Measurements from ENCODE around the gene GSTM4.
A peak's percentile ranks its signal among the peaks of the same experiment; 100 is the strongest.
"Not testable (repeated sequence)": the region's sequence is repeated elsewhere in the genome, so short reads cannot be mapped to it uniquely, and the experiment has no call there.

Gene GSTM4

GRCh38 chr1:109661391-109661790, 5.5 kb downstream of the GSTM4 start:
- TF ChIP-seq CTCF (IDR thresholded peaks at IDR 0.05; ENCODE audit: low read depth, low read length), result no peak
- no peak for DNase-seq (ENCODE audit: extremely low read depth, low read depth)

GRCh38 chr1:109664671-109665070, 8.8 kb downstream of the GSTM4 start:
- no peak for DNase-seq (ENCODE audit: extremely low read depth, low read depth)
- no peak for TF ChIP-seq CTCF (IDR thresholded peaks at IDR 0.05; ENCODE audit: low read depth, low read length)

GRCh38 chr1:109667452-109668122, 11.7 kb downstream of the GSTM4 start, which contains the start of gene GSTM2:
Gene GSTM2, plus strand, starts transcription at chr1:109668057. Its CDS starts 59 bp downstream, at chr1:109668116.
- peak; percentile 52 for DNase-seq (ENCODE audit: extremely low read depth, low read depth)
- TF ChIP-seq CTCF (IDR thresholded peaks at IDR 0.05; ENCODE audit: low read depth, low read length), result no peak

GRCh38 chr1:109668123-109668775, 12.3 kb downstream of the GSTM4 start:
- DNase-seq (ENCODE audit: extremely low read depth, low read depth), result no peak
- TF ChIP-seq CTCF (IDR thresholded peaks at IDR 0.05; ENCODE audit: low read depth, low read length), result no peak

GRCh38 chr1:109669246-109669948, 13.5 kb downstream of the GSTM4 start:
- no peak for DNase-seq (ENCODE audit: extremely low read depth, low read depth)

GRCh38 chr1:109669949-109670302, 14.0 kb downstream of the GSTM4 start:
- DNase-seq (ENCODE audit: extremely low read depth, low read depth), result not testable (repeated sequence)

More at GRCh38 chr1:109669246-109669948, 13.5 kb downstream of the GSTM4 start:
- TF ChIP-seq CTCF (IDR thresholded peaks at IDR 0.05; ENCODE audit: low read depth, low read length), result no peak

- no peak for TF ChIP-seq CTCF (IDR thresholded peaks at IDR 0.05; ENCODE audit: low read depth, low read length)
- no peak for DNase-seq (ENCODE audit: extremely low read depth, low read depth)
These were observed 15.2 kb downstream of the GSTM4 start for GRCh38 chr1:109671067-109671466.

- DNase-seq (ENCODE audit: extremely low read depth, low read depth), result not testable (repeated sequence)
These were observed 18.0 kb downstream of the GSTM4 start for GRCh38 chr1:109673861-109674260.

GRCh38 chr1:109676683-109677381, 20.9 kb downstream of the GSTM4 start:
- DNase-seq (ENCODE audit: extremely low read depth, low read depth), result not testable (repeated sequence)
